Trophoblast cell (in vitro differentiated cells and primary cell): Measurements from ENCODE around the gene MAGI1.

Source experiments
- DNase-seq, 2 donors: peaks; one replicate each; pipeline ENCODE4 v3.0.0-alpha.2; 2016
- H2AFZ ChIP-seq: 2 replicates; pipeline ENCODE4 v1.6.1; 2013; ENCODE audit warnings: low read length, moderate library complexity, mild to moderate bottlenecking; ENCODE audit not compliant: insufficient read depth, poor library complexity
- H2AK5ac ChIP-seq: 2 replicates; pipeline ENCODE4 v1.6.1; 2013; ENCODE audit warnings: mild to moderate bottlenecking, low read length
- H2BK120ac ChIP-seq: 2 replicates; pipeline ENCODE4 v1.6.1; 2013; ENCODE audit warnings: low read length, mild to moderate bottlenecking, moderate library complexity; ENCODE audit not compliant: insufficient read depth, poor library complexity
- H2BK12ac ChIP-seq: 2 replicates; pipeline ENCODE4 v1.6.1; 2013; ENCODE audit warnings: mild to moderate bottlenecking, low read length, moderate library complexity
- H2BK5ac ChIP-seq: 2 replicates; pipeline ENCODE4 v1.6.1; 2013; ENCODE audit warnings: low read length, low read depth, moderate library complexity, mild to moderate bottlenecking; ENCODE audit not compliant: poor library complexity
- H3K14ac ChIP-seq: 2 replicates; pipeline ENCODE4 v1.6.1; 2013; ENCODE audit warnings: mild to moderate bottlenecking, low read length
- H3K18ac ChIP-seq: 2 replicates; pipeline ENCODE4 v1.6.1; 2013; ENCODE audit warnings: mild to moderate bottlenecking, low read length
- H3K23ac ChIP-seq: 2 replicates; pipeline ENCODE4 v1.6.1; 2013; ENCODE audit warnings: low read length
- H3K27ac ChIP-seq: 2 replicates; pipeline ENCODE4 v1.5.1; 2013; ENCODE audit warnings: low read depth, mild to moderate bottlenecking, inconsistent platforms, low read length, moderate library complexity
- H3K27me3 ChIP-seq: 2 replicates; pipeline ENCODE4 v1.6.1; 2013; ENCODE audit warnings: inconsistent platforms, mild to moderate bottlenecking, low read length, moderate library complexity; ENCODE audit not compliant: insufficient read depth
- H3K36me3 ChIP-seq, 2 experiments: 1 replicate in 1 of 2; 2 replicates in 1 of 2; pipeline ENCODE4 v1.6.1; 2013; ENCODE audit warnings: low read length in 2 of 2, mild to moderate bottlenecking in 2 of 2, moderate library complexity in 1 of 2; ENCODE audit not compliant: insufficient read depth in 2 of 2, control insufficient read depth in 1 of 2
- H3K4ac ChIP-seq: 2 replicates; pipeline ENCODE4 v1.6.1; 2013; ENCODE audit warnings: low read depth, mild to moderate bottlenecking, low read length, moderate library complexity
- H3K4me1 ChIP-seq, 2 experiments: 1 replicate in 1 of 2; 2 replicates in 1 of 2; pipeline ENCODE4 v1.6.1; 2013; ENCODE audit warnings: low read length in 2 of 2, mild to moderate bottlenecking in 2 of 2, moderate library complexity in 1 of 2; ENCODE audit not compliant: insufficient read depth in 2 of 2, control insufficient read depth in 1 of 2
- H3K4me2 ChIP-seq: 2 replicates; pipeline ENCODE4 v1.6.1; 2013; ENCODE audit warnings: inconsistent platforms, mild to moderate bottlenecking, low read length, moderate library complexity
- H3K4me3 ChIP-seq: 2 replicates; pipeline ENCODE4 v1.5.1; 2013; ENCODE audit warnings: mild to moderate bottlenecking, low read depth, low read length, inconsistent platforms
- H3K79me1 ChIP-seq: one replicate; pipeline ENCODE4 v1.6.1; 2013; ENCODE audit warnings: low read length
- H3K79me2 ChIP-seq: 2 replicates; pipeline ENCODE4 v1.6.1; 2013; ENCODE audit warnings: low read length, mild to moderate bottlenecking; ENCODE audit not compliant: control insufficient read depth, insufficient read depth, poor library complexity
- H3K9ac ChIP-seq: 2 replicates; pipeline ENCODE4 v1.6.1; 2013; ENCODE audit warnings: mild to moderate bottlenecking, low read length
- H3K9me3 ChIP-seq: 2 replicates; pipeline ENCODE4 v1.6.1; 2013; ENCODE audit warnings: low read depth, mild to moderate bottlenecking, control low read depth, inconsistent platforms, low read length; ENCODE audit not compliant: insufficient read depth
- H4K12ac ChIP-seq: 2 replicates; pipeline ENCODE4 v1.6.1; 2013; ENCODE audit warnings: low read depth, mild to moderate bottlenecking, low read length, moderate library complexity
- H4K8ac ChIP-seq: 2 replicates; pipeline ENCODE4 v1.6.1; 2013; ENCODE audit warnings: low read depth, mild to moderate bottlenecking, low read length, moderate library complexity
- H4K91ac ChIP-seq: one replicate; pipeline ENCODE4 v1.6.1; 2013; ENCODE audit warnings: low read depth, mild to moderate bottlenecking, low read length, moderate library complexity
- WGBS: extraction: QIAGEN DNeasy Blood & Tissue Kit; methylation state at CpG from one replicate; pipeline ENCODE4 v1.1.7; 2013; ENCODE audit warnings: missing lambda C conversion rate; ENCODE audit not compliant: insufficient read length, insufficient coverage; ENCODE audit errors: extremely low coverage; 5-methylcytosine and 5-hydroxymethylcytosine counted together

Gene MAGI1

GRCh38 chr3:65936908-65937638 is 101.6 kb downstream of the MAGI1 start:
- no peaks in the 10 kb centered on the region for H3K4me1 ChIP-seq
- no peak overlapping the region for H2BK120ac ChIP-seq
- peak overlapping the region; percentile 78 for H4K8ac ChIP-seq
- H3K27ac ChIP-seq: peak overlapping the region; percentile 16
- peaks cover 2% of the 10 kb centered on the region for H3K79me2 ChIP-seq
- H3K9ac ChIP-seq: no peak overlapping the region
- H3K14ac ChIP-seq: no peak overlapping the region
- no peak for DNase-seq
- H3K9me3 ChIP-seq: no peaks in the 10 kb centered on the region
- no peak overlapping the region for H3K23ac ChIP-seq
- no peak overlapping the region for H3K4me3 ChIP-seq
- peak overlapping the region; percentile 28 for H2BK12ac ChIP-seq
- no peak overlapping the region for H2BK5ac ChIP-seq
- no peak overlapping the region for H3K4me2 ChIP-seq
- H3K4ac ChIP-seq: peak overlapping the region; percentile 60
- peak overlapping the region; percentile 39 for H4K12ac ChIP-seq
- peak overlapping the region; percentile 44 for H4K91ac ChIP-seq
- WGBS: no CpG with 5 or more reads among the region's 5 CpGs
- H3K36me3 ChIP-seq: no peaks in the 10 kb centered on the region
- no peak overlapping the region for H2AK5ac ChIP-seq
- no peak overlapping the region for H2AFZ ChIP-seq
- no peak overlapping the region for H3K18ac ChIP-seq
- H3K79me1 ChIP-seq: no peaks in the 10 kb centered on the region
- no peaks in the 10 kb centered on the region for H3K27me3 ChIP-seq

DNA sequence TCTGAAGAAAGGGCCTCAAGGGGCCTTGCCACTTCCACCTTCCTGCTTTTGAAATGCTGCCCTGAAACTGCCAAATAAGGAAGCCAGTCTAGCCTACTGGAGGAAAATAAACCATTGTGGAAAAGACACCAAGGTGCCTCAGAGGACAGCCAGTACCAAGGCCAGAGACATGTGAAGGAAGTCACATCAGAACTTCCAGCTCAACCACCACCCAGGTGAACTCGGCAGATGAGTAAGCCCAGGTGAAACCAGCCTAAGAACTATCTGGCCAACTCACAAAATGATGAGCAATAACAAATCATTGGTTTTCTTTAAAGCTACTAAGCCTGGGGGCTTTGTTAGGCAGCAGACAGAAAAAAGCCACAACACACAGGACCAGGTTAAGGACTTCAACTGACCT is 103.0 kb downstream of the MAGI1 start:
- Histone ChIP-seq H3K23ac (no peak overlapping the region), H3K9ac (no peak overlapping the region), H4K8ac (no peak overlapping the region), H3K14ac (no peak overlapping the region), H3K27ac (no peak overlapping the region), H3K4ac (no peak overlapping the region), H2BK120ac (no peak overlapping the region), H3K4me2 (no peak overlapping the region), H3K18ac (no peak overlapping the region), H3K27me3 (no peaks in the 10 kb centered on the region), H3K79me1 (no peaks in the 10 kb centered on the region), H3K4me3 (no peak overlapping the region), H4K12ac (no peak overlapping the region), H4K91ac (no peak overlapping the region), H3K9me3 (no peaks in the 10 kb centered on the region), H2AK5ac (no peak overlapping the region), H2AFZ (no peak overlapping the region), H3K79me2 (peaks cover 2% of the 10 kb centered on the region), H3K4me1 (no peaks in the 10 kb centered on the region), H2BK5ac (no peak overlapping the region), H3K36me3 (no peaks in the 10 kb centered on the region), H2BK12ac (no peak overlapping the region)
- no CpG with 5 or more reads among the region's 1 CpG for WGBS
- no peak for DNase-seq

DNA sequence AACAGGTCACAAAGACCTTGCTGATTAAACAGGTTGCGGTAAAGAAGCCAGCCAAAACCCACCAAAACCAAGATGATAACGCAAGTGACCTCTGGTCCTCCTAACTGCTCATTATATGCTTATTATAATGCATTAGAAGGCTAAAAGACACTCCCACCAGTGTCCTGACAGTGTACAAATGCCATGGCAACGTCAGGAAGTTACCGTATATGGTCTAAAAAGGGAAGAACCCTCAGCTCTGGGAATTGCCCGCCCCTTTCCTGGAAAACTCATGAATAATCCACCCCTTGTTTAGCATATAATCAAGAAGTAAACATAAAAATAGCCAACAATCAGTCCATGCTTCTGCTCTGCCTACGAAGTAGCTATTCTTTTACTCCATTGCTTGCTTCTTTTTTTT is 108.1 kb downstream of the MAGI1 start:
- Histone ChIP-seq H3K9ac (no peak overlapping the region), H2BK5ac (no peak overlapping the region), H3K4ac (no peak overlapping the region), H2BK120ac (no peak overlapping the region), H3K14ac (no peak overlapping the region), H4K91ac (no peak overlapping the region), H3K27me3 (no peaks in the 10 kb centered on the region), H3K79me1 (no peaks in the 10 kb centered on the region), H2BK12ac (no peak overlapping the region), H3K23ac (no peak overlapping the region), H3K27ac (no peak overlapping the region), H3K36me3 (no peaks in the 10 kb centered on the region), H2AK5ac (no peak overlapping the region), H3K18ac (no peak overlapping the region), H3K9me3 (no peaks in the 10 kb centered on the region), H4K12ac (no peak overlapping the region), H3K4me2 (no peak overlapping the region), H2AFZ (no peak overlapping the region), H4K8ac (no peak overlapping the region), H3K79me2 (no peaks in the 10 kb centered on the region), H3K4me1 (no peaks in the 10 kb centered on the region), H3K4me3 (no peak overlapping the region)
- no CpG with 5 or more reads among the region's 6 CpGs for WGBS
- no peak for DNase-seq

DNA sequence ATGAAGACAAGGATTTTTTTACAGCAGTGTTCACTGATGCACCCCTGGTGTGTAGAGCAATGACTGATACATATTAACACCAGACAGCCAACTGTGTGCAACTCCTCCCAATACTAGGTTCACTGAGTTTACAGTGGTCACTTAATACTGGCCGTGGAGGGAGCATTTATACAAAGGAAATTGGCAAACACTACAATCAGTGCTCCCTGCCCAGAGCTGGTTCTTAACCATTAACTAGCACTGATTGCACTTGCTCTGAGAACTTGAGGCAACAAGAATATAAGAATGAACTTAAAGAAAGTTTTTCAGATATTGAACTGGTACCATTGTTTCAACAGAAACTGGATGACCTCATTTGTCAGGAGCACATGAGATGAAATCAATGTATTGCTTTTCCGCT is 110.6 kb downstream of the MAGI1 start:
- WGBS: no CpG with 5 or more reads among the region's 2 CpGs
- no peak overlapping the region for H3K4me2 ChIP-seq
- no peak overlapping the region for H3K27ac ChIP-seq
- no peak overlapping the region for H3K4me3 ChIP-seq
- no peak overlapping the region for H4K91ac ChIP-seq
- H3K23ac ChIP-seq: no peak overlapping the region
- no peak overlapping the region for H2BK5ac ChIP-seq
- no peak overlapping the region for H2BK120ac ChIP-seq
- no peak overlapping the region for H2AFZ ChIP-seq
- H2BK12ac ChIP-seq: no peak overlapping the region
- H3K4me1 ChIP-seq: no peaks in the 10 kb centered on the region
- H4K8ac ChIP-seq: no peak overlapping the region
- no peak for DNase-seq
- H2AK5ac ChIP-seq: no peak overlapping the region
- no peak overlapping the region for H3K4ac ChIP-seq
- H3K36me3 ChIP-seq: no peaks in the 10 kb centered on the region
- H3K79me2 ChIP-seq: no peaks in the 10 kb centered on the region
- no peak overlapping the region for H3K14ac ChIP-seq
- H3K9me3 ChIP-seq: no peaks in the 10 kb centered on the region
- no peak overlapping the region for H3K18ac ChIP-seq
- no peak overlapping the region for H4K12ac ChIP-seq
- no peak overlapping the region for H3K9ac ChIP-seq
- H3K27me3 ChIP-seq: no peaks in the 10 kb centered on the region
- H3K79me1 ChIP-seq: no peaks in the 10 kb centered on the region
